DOHH2 (cell line): ENCODE data around the gene KREMEN2.

Source experiments
- H3F3A ChIP-seq: fragments of 200-600 bp; sonication (generic), shearing (Covaris generic); 2 replicates; pipeline ENCODE4 v1.6.0; 2016; ENCODE audit warnings: antibody characterized with exemption, mild to moderate bottlenecking; ENCODE audit not compliant: control insufficient read depth, insufficient read depth
- H3K27ac ChIP-seq: fragments of 200-600 bp; sonication (generic); 2 replicates; pipeline ENCODE4 v1.5.1; 2014; ENCODE audit warnings: low read depth, mild to moderate bottlenecking, low read length, moderate library complexity
- H3K27me3 ChIP-seq: fragments of 200-600 bp; sonication (generic); 2 replicates; pipeline ENCODE4 v1.6.1; 2014; ENCODE audit warnings: mild to moderate bottlenecking, low read length, mixed read lengths; ENCODE audit not compliant: control insufficient read depth
- H3K36me3 ChIP-seq: fragments of 200-600 bp; sonication (generic); 2 replicates; pipeline ENCODE4 v1.6.1; 2014; ENCODE audit warnings: mild to moderate bottlenecking, low read length, moderate library complexity, mixed read lengths; ENCODE audit not compliant: control insufficient read depth
- H3K4me1 ChIP-seq: fragments of 200-600 bp; sonication (generic); 2 replicates; pipeline ENCODE4 v1.6.1; 2014; ENCODE audit warnings: mild to moderate bottlenecking, low read length, mixed read lengths; ENCODE audit not compliant: control insufficient read depth
- H3K4me2 ChIP-seq: fragments of 200-600 bp; sonication (generic); 2 replicates; pipeline ENCODE4 v1.6.0; 2014; ENCODE audit warnings: mild to moderate bottlenecking, low read length, moderate library complexity
- H3K4me3 ChIP-seq: fragments of 200-600 bp; sonication (generic); 2 replicates; pipeline ENCODE4 v1.5.1; 2014; ENCODE audit warnings: mild to moderate bottlenecking, low read length, mixed read lengths
- H3K79me2 ChIP-seq: fragments of 200-600 bp; sonication (generic); 2 replicates; pipeline ENCODE4 v1.6.1; 2014; ENCODE audit warnings: mild to moderate bottlenecking, low read length, mixed read lengths; ENCODE audit not compliant: control insufficient read depth
- H3K9me2 ChIP-seq: fragments of 200-600 bp; sonication (generic); replicated peaks from 2 replicates; pipeline ENCODE4 v1.6.1; 2014; ENCODE audit warnings: mild to moderate bottlenecking, low read length, mixed read lengths; ENCODE audit not compliant: control insufficient read depth
- H3K9me3 ChIP-seq: fragments of 200-600 bp; sonication (generic); 2 replicates; pipeline ENCODE4 v1.6.1; 2014; ENCODE audit warnings: antibody characterized with exemption, low read length, mixed read lengths; ENCODE audit not compliant: control insufficient read depth, insufficient read depth
- H4K20me1 ChIP-seq: fragments of 200-600 bp; sonication (generic); 2 replicates; pipeline ENCODE4 v1.6.0; 2014; ENCODE audit warnings: low read depth, mild to moderate bottlenecking, antibody characterized with exemption, low read length, moderate library complexity; ENCODE audit not compliant: control insufficient read depth, insufficient read depth
- EZH2phosphoT487 ChIP-seq: fragments of 200-600 bp; sonication (generic); IDR thresholded peaks from 2 replicates; pipeline ENCODE4 v1.6.1; 2017; ENCODE audit warnings: borderline replicate concordance, mild to moderate bottlenecking, antibody characterized with exemption, low read length, moderate library complexity, mixed read lengths
- TF ChIP-seq, protein P1 (sequence below): fragments of 200-600 bp; sonication (generic); IDR thresholded peaks from one replicate; pipeline ENCODE4 v1.5.1; 2014; ENCODE audit warnings: antibody characterized with exemption, mild to moderate bottlenecking, low read depth, low read length; ENCODE audit not compliant: poor library complexity, severe bottlenecking

KREMEN2 gene

DNA sequence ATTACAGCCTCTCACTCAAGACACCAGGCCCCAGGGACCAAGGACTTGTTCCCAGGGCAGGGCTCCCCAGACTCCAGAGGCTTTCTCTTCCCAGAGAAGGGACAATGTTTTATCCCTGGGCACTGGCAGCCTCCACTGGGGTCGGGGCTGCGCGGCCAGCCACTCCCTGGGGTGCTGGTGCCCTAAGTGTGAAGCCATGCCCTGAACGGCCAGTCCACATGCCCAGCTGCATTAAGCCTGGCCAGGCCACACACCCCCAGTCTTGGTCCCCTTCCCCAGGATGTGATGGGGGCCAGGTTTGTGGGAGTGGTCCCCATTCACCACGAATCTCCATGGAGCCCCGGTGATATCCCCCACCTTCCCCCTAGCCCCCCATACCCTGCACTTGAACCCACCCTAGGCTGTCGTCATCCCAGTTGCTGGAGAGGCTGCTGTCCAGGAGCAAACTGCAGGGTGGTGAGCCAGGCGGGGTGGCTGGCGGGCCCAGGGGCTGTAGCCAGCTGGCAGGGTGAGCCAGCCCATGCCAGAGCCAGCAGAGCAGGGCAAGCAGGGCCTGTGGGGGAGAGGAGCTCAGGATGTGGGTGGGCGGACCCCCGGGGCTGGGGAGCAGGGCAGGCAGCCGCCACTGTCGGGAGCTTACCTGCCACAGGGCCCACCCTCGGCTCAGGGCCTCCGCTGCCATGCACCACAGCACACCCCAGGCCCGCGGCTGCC, 9.7 kb downstream of the KREMEN2 start:
- no peak overlapping the region for H3K4me2 ChIP-seq
- H3K79me2 ChIP-seq, result peaks cover 73% of the 10 kb centered on the region
- no peaks in the 10 kb centered on the region for H3K9me3 ChIP-seq
- peaks cover 17% of the 10 kb centered on the region for H3F3A ChIP-seq
- no peak for TF ChIP-seq EZH2phosphoT487
- TF ChIP-seq, protein P1, sequence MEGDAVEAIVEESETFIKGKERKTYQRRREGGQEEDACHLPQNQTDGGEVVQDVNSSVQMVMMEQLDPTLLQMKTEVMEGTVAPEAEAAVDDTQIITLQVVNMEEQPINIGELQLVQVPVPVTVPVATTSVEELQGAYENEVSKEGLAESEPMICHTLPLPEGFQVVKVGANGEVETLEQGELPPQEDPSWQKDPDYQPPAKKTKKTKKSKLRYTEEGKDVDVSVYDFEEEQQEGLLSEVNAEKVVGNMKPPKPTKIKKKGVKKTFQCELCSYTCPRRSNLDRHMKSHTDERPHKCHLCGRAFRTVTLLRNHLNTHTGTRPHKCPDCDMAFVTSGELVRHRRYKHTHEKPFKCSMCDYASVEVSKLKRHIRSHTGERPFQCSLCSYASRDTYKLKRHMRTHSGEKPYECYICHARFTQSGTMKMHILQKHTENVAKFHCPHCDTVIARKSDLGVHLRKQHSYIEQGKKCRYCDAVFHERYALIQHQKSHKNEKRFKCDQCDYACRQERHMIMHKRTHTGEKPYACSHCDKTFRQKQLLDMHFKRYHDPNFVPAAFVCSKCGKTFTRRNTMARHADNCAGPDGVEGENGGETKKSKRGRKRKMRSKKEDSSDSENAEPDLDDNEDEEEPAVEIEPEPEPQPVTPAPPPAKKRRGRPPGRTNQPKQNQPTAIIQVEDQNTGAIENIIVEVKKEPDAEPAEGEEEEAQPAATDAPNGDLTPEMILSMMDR, result no peak
- H3K36me3 ChIP-seq, result peaks cover 92% of the 10 kb centered on the region
- H3K27me3 ChIP-seq, result no peaks in the 10 kb centered on the region
- no peaks in the 10 kb centered on the region for H3K9me2 ChIP-seq
- peaks cover 49% of the 10 kb centered on the region for H3K4me1 ChIP-seq
- no peak overlapping the region for H3K27ac ChIP-seq
- no peak overlapping the region for H3K4me3 ChIP-seq
- peaks cover 16% of the 10 kb centered on the region for H4K20me1 ChIP-seq

DNA sequence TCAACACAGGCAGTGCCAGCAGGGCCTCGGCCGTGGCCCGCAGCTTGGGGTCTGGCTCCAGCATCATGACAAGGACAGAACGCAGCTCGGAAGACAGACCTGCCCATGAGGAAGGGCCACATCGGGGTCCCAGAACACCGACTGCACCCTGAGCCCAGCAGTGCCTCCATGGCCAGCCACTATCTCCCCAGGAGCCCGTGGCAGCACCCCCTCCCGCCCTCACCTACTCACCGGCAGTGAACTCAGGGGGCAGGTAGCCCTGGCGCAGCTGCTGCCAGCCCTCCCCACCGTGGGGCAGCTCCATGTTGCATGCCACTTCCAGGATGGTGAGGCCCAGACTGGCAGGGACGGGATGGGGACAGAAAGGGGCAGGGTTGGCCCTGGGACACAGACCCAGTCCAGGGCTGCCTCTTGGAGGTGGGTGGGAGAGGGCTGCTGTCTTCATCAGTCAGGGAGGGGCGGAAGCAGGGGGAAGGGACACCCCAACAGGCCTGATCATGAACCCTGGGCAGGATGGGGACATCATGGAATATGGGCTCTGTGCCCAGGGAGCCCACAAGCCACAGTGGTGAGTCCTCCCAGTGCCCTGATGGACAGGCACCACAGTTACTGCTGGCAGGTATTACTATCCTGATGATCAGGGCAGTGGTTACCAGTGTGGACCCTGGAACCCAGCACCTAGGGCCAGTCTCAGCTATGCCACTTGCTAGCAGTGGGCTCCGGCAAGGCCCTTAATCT, 10.4 kb downstream of the KREMEN2 start:
- H3K27ac ChIP-seq, result no peak overlapping the region
- peak overlapping the region; percentile 21; the same call in 1 of the 2 replicates for H3K4me2 ChIP-seq
- peaks cover 97% of the 10 kb centered on the region for H3K36me3 ChIP-seq
- no peaks in the 10 kb centered on the region for H3K9me3 ChIP-seq
- no peak for TF ChIP-seq EZH2phosphoT487
- TF ChIP-seq, protein P1, result no peak
- no peak overlapping the region for H3K4me3 ChIP-seq
- H3K27me3 ChIP-seq, result no peaks in the 10 kb centered on the region
- H3K79me2 ChIP-seq, result peaks cover 77% of the 10 kb centered on the region
- peaks cover 51% of the 10 kb centered on the region for H3K4me1 ChIP-seq
- no peaks in the 10 kb centered on the region for H3K9me2 ChIP-seq
- peaks cover 17% of the 10 kb centered on the region for H3F3A ChIP-seq
- H4K20me1 ChIP-seq, result peaks cover 16% of the 10 kb centered on the region

DNA sequence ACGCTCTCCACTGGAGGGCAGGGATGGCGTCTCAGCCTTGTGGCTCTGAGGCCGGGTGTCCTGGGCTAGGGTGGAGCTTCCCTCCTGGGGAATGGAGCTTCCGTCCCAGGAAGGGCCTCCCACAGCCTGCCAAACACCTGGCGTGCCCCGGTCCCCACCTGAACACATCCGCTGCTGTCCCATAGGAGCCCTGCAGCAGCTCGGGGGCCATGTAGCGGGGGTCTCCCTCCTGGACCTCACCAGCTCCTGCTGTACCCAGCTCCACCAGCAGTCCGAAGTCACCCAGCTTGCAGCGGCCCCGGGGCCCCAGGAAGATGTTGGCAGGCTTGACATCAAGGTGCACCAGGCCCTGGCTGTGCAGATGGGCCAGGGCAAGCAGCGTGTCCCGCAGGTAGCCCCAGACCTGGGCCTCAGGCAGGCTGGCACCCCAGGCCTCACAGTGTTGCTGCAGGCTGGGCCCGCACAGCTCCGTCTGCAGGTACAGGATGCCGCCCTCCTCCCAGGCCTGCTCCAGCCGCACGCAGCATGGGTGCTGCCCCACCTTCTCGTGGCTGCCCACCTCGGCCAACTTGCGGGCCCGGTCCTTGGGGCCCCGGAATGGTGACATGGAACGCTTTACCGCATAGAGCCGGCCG, 11.2 kb downstream of the KREMEN2 start:
- Histone ChIP-seq H3F3A (peaks cover 17% of the 10 kb centered on the region), H3K27ac (no peak overlapping the region), H3K4me1 (peaks cover 50% of the 10 kb centered on the region), H4K20me1 (peaks cover 16% of the 10 kb centered on the region), H3K27me3 (no peaks in the 10 kb centered on the region), H3K4me3 (no peak overlapping the region), H3K79me2 (peaks cover 77% of the 10 kb centered on the region), H3K9me3 (no peaks in the 10 kb centered on the region), H3K4me2 (peak overlapping the region; percentile 21; the same call in 1 of the 2 replicates), H3K36me3 (peaks cover 96% of the 10 kb centered on the region), H3K9me2 (no peaks in the 10 kb centered on the region)
- TF ChIP-seq, protein P1, result no peak
- TF ChIP-seq EZH2phosphoT487, result no peak
